ENCODE data around the gene SIL1. TPM values are rescaled to one million over a fixed set of nuclear protein-coding genes. Genes with fewer than 3 reads are reported as not detected.

The SIL1 gene
- total RNA-seq, 2 donors from 2014 or later: 17.2 to 20.2 TPM

- TF ChIP-seq, protein P1, sequence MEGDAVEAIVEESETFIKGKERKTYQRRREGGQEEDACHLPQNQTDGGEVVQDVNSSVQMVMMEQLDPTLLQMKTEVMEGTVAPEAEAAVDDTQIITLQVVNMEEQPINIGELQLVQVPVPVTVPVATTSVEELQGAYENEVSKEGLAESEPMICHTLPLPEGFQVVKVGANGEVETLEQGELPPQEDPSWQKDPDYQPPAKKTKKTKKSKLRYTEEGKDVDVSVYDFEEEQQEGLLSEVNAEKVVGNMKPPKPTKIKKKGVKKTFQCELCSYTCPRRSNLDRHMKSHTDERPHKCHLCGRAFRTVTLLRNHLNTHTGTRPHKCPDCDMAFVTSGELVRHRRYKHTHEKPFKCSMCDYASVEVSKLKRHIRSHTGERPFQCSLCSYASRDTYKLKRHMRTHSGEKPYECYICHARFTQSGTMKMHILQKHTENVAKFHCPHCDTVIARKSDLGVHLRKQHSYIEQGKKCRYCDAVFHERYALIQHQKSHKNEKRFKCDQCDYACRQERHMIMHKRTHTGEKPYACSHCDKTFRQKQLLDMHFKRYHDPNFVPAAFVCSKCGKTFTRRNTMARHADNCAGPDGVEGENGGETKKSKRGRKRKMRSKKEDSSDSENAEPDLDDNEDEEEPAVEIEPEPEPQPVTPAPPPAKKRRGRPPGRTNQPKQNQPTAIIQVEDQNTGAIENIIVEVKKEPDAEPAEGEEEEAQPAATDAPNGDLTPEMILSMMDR (conservative IDR thresholded peaks at IDR 0.05): no peak
- H3K36me3 Mint-ChIP-seq (ENCODE audit: low read depth): no peaks in the 10 kb centered on the region
- Histone ChIP-seq H3K9ac (ENCODE audit: extremely low read depth, low read length, poor library complexity, severe bottlenecking) (no peak overlapping the region), H3K9me3 (ENCODE audit: control insufficient read depth, low read length) (no peaks in the 10 kb centered on the region), H3K4me1 (ENCODE audit: control insufficient read depth, insufficient read depth, low read length) (peaks cover 15% of the 10 kb centered on the region), H3K27ac (ENCODE audit: low read depth, low read length) (no peak overlapping the region), H3K36me3 (ENCODE audit: control insufficient read depth, insufficient read depth, low read length) (no peaks in the 10 kb centered on the region), H3K27me3 (ENCODE audit: control insufficient read depth, insufficient read depth, low read length, poor library complexity, severe bottlenecking) (no peaks in the 10 kb centered on the region), H3K4me3 (ENCODE audit: low read length) (no peak overlapping the region)
- DNase-seq: no peak
- H3K4me3 Mint-ChIP-seq: no peak overlapping the region
- no peaks in the 10 kb centered on the region for H3K9me3 Mint-ChIP-seq
- no peaks in the 10 kb centered on the region for H3K27me3 Mint-ChIP-seq (ENCODE audit: insufficient read depth)
- 94% methylated on average over 2 of the region's 2 CpGs; no CpG with 5 or more reads in 1 of the 2 experiments for WGBS, 2 experiments (ENCODE audit: insufficient coverage in 1 of 2, insufficient read length in 1 of 2)
- no peak overlapping the region for H3K27ac Mint-ChIP-seq
- H3K4me1 Mint-ChIP-seq: peaks cover 30% of the 10 kb centered on the region
These were observed 50.6 kb downstream of the SIL1 start for GRCh38 chr5:139147483-139148087.

DNA sequence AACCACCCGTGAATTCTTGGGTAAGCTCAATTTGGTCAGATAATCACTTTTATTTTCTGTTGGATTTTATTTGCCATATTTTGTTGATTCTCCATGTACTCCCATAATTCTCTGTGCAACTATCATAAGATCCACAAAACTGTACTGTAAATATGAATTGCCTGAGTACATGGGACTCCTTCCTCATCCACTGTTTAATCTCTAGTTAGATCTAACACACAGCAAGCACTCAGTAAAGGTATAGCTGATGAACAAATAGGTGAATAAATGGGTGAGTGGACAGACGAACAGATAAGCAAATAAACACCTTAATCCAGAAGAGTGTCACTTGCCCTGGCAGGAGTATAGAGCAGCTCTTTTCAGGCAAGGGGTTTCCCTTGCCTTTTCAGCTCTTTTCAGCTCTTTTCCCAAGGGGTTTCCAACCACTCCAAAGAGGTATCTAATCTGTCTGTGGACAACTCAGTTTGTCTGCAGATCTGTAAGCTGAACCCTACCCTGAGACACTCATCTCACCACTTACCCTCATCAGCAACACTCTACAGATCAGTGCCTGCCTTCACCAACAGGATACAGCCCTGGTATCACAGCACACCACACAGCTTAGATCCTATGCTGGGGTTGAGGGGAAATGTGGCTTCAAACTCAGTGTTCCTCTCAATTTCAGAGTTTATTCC, 51.2 kb downstream of the SIL1 start:
- Histone ChIP-seq H3K9me3 (ENCODE audit: control insufficient read depth, low read length) (no peaks in the 10 kb centered on the region), H3K9ac (ENCODE audit: extremely low read depth, low read length, poor library complexity, severe bottlenecking) (no peak overlapping the region), H3K4me3 (ENCODE audit: low read length) (no peak overlapping the region), H3K4me1 (ENCODE audit: control insufficient read depth, insufficient read depth, low read length) (peaks cover 15% of the 10 kb centered on the region), H3K27me3 (ENCODE audit: control insufficient read depth, insufficient read depth, low read length, poor library complexity, severe bottlenecking) (no peaks in the 10 kb centered on the region), H3K27ac (ENCODE audit: low read depth, low read length) (no peak overlapping the region), H3K36me3 (ENCODE audit: control insufficient read depth, insufficient read depth, low read length) (no peaks in the 10 kb centered on the region)
- H3K9me3 Mint-ChIP-seq: no peaks in the 10 kb centered on the region
- H3K4me3 Mint-ChIP-seq: no peak overlapping the region
- no peak for DNase-seq
- 40 to 67% methylated on average over 1 to 2 of the region's 2 CpGs for WGBS, 2 experiments (ENCODE audit: insufficient coverage in 1 of 2, insufficient read length in 1 of 2)
- H3K4me1 Mint-ChIP-seq: peaks cover 28% of the 10 kb centered on the region
- H3K36me3 Mint-ChIP-seq (ENCODE audit: low read depth): no peaks in the 10 kb centered on the region
- H3K27me3 Mint-ChIP-seq (ENCODE audit: insufficient read depth): no peaks in the 10 kb centered on the region
- TF ChIP-seq, protein P1 (conservative IDR thresholded peaks at IDR 0.05): no peak
- no peak overlapping the region for H3K27ac Mint-ChIP-seq

- no peak overlapping the region for H3K9ac ChIP-seq (ENCODE audit: extremely low read depth, low read length, poor library complexity, severe bottlenecking)
- H3K4me1 Mint-ChIP-seq: peaks cover 3% of the 10 kb centered on the region
These were observed 56.5 kb downstream of the SIL1 start for GRCh38 chr5:139141446-139142204.

More at GRCh38 chr5:139141446-139142204, 56.5 kb downstream of the SIL1 start:
- H3K27ac ChIP-seq (ENCODE audit: low read depth, low read length): no peak overlapping the region
- no peak for DNase-seq
- Mint-ChIP-seq H3K9me3 (no peaks in the 10 kb centered on the region), H3K4me3 (no peak overlapping the region), H3K36me3 (ENCODE audit: low read depth) (no peaks in the 10 kb centered on the region), H3K27me3 (ENCODE audit: insufficient read depth) (no peaks in the 10 kb centered on the region), H3K27ac (no peak overlapping the region)
- WGBS, 2 experiments (ENCODE audit: insufficient coverage in 1 of 2, insufficient read length in 1 of 2): 95 to 100% methylated on average over 1 to 3 of the region's 3 CpGs
- no peaks in the 10 kb centered on the region for H3K4me1 ChIP-seq (ENCODE audit: control insufficient read depth, insufficient read depth, low read length)
- H3K36me3 ChIP-seq (ENCODE audit: control insufficient read depth, insufficient read depth, low read length): no peaks in the 10 kb centered on the region
- no peak overlapping the region for H3K4me3 ChIP-seq (ENCODE audit: low read length)
- H3K9me3 ChIP-seq (ENCODE audit: control insufficient read depth, low read length): no peaks in the 10 kb centered on the region
- TF ChIP-seq, protein P1 (conservative IDR thresholded peaks at IDR 0.05): no peak
- no peaks in the 10 kb centered on the region for H3K27me3 ChIP-seq (ENCODE audit: control insufficient read depth, insufficient read depth, low read length, poor library complexity, severe bottlenecking)

Data from endodermal cell (in vitro differentiated cells).